Stimulated activated CD8-positive, alpha-beta memory T cell treated with anti-CD3 and anti-CD28 coated beads, Interleukin-12 subunit alpha, Interleukin-12 subunit beta, amount 100 ng/mL, for 24 hours (primary cell): ENCODE data around the gene CTNNA3.
A peak's percentile ranks its signal among the peaks of the same experiment; 100 is the strongest.

Experiments used
- DNase-seq: peaks from one replicate; pipeline ENCODE4 v3.0.0-alpha.2; 2020; ENCODE audit errors: extremely low read depth

Gene CTNNA3

DNA sequence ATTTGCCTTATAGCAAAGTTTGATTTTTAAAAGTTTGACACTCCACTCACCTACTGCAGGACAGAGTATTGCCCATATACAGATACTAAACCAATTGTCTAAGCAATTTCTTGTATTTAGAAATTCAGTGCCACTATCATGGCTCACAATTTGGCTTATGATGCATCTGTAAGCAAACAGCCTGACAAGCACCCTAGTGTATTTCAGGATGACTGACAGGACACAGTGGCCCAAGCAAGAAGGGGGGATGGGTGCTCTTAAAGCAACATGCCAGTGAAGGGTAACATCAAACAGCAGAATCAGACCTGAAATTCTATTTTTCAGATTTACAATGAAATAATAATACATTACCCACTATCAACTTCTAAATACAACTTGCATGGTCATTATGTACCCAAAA, 30.5 kb downstream of the CTNNA3 start:
- no peak for DNase-seq

DNA sequence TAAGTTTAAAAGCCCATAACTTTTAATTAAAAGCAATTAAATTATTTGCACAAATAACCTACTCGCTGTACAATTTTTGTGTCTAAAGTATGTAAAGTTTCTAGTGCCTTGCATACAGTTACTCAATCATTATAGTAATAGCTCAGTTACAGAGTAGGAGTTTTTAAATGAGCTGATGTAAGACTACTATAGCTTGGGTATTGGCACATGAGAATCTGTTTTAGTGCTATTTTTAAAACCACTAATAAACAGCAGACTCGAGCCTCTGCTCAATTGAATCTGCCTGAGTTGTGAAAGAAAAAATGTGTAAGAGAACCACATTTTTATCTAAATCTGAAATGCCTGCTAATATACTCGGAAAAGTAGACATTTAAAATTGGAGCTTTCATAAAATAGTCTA, 31.1 kb downstream of the CTNNA3 start:
- DNase-seq = no peak

DNA sequence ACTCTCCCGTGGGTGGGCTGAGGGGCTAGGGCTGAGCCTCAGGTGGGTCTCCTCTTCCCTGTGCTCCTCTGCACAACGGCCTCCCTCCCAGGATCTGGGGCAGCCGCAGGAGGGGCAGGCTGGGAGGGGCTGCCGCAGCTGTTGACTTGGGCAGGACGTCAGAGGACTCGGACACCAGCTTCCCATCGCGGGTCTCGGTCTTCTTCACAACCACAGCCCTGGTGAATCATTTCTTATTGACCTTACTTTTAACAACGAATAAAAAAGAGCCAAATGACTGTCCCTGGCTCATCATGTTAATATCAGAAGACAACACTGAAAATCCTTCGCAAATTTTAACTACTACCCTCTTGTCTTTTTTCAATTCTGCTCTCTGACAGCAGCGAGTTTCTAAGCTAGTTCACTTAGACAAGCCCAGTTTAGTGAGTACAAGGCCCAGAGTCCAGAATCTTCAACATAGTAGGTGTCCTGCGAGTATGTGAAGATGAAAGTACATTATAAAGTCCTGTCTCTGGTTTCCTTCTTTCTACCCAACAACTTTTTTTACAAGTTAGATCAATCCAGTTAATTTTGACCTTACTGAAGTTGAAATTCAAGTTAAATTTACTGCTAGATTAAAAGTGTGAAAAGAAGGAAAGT, 32.4 kb downstream of the CTNNA3 start:
- DNase-seq = no peak

DNA sequence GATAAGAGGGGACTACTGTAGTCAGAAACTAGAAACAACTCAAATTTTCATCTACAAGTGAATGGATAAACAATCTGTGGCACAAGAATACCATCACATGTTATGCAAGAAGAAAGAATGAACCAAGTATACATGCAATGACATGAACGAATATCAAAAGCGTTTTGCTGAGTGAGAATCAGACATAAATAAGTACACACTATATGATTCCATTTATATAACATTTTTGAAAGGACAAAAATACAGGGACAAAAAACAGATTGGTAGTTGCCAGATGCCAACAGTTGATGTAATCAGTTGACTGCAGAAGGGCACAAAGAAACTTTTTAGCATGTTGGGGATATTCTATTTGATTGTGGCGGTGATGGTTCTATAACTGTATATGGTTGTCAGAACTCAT, 33.6 kb downstream of the CTNNA3 start:
- no peak for DNase-seq

DNA sequence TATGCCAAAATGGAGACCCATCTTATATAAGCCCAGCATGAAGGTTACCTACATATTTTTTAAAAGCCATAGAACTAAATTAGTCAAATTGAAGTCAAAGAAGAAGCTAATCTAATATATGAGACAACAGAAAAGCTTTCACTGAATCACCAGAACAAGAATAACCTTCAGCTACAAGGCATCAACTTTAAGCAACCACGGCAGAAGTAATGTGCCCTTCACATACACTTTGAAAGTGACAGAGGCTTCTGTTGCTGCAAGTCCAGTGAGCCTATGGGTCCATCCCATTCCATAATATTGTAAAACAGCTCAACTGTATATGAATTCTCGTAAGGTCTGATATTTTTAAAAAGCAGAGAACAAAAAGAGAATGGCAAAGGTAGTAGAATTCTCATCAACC, 36.5 kb downstream of the CTNNA3 start:
- DNase-seq = no peak

DNA sequence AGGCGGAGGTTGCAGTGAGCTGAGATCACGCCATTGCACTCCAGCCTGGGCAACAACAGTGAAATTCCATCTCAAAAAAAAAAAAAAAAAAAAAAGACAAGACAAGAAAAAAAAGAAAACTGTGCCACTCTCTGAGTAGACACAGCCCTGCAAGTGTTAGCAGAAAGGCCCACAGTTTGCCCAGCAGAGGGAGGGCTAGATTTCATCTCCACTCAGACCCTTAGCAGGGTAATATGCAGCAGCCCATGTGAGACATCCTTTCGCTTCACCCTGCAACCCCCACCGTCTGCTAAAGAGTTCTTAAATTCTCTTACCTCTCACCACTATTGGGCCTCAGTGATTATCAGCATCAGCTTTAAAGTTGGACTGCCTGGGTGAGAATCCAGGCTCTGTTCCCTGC, 38.2 kb downstream of the CTNNA3 start:
- DNase-seq = no peak

DNA sequence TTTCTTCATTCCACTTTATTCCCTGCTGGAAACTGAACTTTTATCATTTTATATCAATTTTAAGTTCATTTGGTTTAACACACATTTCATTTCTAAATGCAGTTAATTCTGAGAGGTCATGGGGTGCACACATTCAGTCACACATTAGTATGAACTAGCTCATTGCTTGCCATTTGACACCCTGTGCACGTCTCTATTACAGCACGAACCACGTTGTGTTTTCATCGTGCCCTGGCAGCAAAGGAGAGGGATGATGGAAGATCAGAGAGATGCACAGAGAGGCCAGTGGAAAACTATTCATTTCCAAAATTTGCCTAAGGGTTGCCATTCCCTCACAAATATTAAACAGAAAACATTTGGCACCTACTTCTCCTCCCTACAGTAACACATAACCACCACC, 45.4 kb downstream of the CTNNA3 start:
- DNase-seq = no peak

DNA sequence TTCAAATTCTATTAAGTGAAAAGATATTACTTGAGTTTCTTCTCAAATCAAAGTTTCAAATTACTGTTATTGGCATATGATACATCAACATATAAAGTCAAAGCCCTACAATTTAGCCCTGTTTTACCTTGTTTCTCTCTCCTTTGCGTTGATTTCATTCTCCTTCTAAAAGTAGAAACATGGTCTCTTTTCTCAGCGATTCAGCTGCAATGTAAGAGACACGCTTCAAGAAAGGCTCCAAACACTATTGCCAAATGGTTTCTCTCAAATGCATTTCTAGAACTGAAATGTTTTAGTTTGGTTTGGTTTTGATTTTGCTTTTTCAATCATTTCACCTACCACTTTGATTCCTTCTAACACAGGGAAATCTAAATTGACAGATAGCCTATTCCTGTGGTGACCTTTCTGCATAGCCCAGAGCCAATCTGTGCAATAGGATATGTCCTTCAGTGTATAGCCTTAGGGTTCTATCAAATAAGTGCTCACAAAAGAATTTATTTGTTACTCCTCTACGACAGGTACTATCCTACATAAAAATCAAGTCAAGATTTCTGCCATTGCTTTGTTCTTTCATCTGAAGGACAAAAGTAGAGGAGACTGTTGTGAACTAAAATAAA, 47.3 kb downstream of the CTNNA3 start:
- DNase-seq = no peak

DNA sequence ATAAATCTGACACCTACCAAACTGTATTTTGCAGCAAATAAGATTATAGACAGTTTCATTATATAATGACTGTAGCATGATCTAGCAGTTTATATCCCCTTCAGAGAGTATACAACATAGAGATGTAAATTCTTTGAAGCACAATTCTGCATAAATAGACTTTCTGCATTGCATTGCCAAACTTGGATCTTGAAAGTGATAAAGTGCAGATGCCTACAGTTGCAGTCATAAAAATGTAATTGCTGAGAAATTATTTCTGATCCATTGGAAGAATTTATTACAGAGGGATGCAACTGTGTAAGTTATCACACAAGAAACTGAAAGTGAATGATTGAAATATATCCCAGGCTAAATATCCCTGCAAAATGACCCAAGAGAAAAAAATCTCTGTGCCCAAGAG, 65.1 kb downstream of the CTNNA3 start:
- no peak for DNase-seq

DNA sequence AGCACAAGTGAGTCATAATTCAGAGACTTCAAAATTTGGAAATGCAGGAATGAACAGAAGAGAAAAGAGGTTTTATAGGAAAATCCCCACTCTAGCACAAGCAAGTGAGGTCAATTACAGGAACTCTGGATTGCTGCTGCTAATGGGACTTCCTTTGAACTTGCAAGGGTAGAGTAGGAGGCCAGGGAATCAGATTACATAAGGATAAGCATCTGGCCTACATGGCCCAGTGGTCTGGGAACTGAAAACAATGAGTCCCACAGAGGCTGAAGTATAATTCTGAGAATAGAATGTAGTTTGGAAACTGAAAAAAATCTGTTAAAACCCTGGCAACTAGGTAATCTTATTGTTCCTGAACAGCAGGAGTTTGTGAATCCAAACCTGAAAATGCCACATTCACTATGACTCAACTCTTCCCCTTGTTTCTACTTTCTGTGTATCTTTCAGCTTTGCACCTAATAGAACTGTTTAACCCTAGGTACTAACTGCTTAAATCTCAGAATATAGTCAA, 66.5 kb downstream of the CTNNA3 start:
- no peak for DNase-seq

DNA sequence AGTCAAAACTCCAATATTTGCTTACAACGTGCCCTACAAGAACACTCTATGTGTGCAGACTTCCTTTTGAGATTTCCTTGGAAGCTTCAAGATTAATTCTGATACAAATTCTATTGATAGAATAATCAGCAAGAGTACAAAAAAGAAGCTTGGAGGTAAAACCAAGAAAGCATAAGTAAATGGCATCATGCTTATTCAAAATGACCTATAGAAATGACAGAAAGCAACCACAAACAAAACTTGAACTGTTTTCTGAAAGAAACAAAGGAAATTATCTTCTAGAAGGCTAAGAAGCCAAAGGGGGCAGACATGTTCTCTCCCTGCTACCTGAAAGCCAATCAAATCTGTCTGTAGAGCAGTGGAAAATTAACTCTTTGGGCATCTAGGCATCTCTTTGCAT, 73.0 kb downstream of the CTNNA3 start:
- no peak for DNase-seq

DNA sequence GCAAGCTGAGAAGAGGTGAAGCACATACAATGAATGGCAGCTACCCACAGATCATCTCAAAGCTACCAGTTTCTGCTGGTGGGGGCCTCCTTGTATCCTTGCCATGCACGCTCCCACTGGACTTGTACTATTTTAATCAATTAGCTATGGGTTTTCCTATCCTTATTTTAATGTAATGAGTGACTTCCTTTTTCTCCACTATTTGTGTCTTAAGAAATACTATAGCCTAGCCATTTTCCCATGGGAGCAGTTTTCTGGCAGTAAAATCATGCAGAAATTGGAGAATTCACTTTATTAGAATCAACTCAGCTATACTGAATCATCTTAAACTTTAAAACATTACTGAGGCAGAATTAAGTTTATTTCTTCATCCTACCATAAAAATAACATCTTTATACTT, 73.5 kb downstream of the CTNNA3 start:
- DNase-seq = no peak

DNA sequence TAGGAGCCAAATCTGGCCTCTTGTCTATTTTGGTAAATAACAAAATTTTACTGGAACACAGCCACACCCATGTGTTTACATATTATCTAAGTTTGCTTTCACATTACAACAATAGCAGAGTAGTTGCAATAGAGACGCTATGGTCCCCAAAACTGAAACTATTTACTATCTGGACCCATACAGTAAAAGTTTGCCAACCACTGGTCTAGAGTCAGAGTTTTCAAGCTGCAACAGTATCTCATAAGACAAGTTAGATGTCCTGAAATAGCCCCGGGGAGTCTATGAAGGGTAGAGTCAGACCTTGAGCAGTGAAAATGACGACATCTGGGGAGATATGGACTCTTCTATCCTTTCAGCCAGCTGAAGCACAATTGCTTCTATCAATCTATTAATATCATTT, 74.2 kb downstream of the CTNNA3 start:
- DNase-seq = no peak

DNA sequence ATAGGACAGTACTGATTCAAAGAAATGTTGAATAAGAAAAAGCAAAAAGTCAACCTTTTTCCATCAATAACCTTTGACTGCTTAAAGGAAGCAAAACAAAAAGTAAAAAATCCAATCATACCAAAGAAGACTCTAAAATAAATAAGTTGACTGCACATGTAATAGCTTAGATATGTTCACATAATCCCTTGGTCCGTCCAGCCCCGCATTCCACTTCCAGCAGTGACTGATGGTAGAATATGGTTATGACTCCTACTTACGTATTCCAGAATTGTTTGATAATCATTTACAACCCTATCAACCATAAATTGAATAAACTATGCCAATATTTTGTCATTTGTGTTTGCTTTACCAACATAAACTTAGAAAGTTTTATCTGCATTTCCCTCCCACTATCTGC, 77.9 kb downstream of the CTNNA3 start:
- no peak for DNase-seq

DNA sequence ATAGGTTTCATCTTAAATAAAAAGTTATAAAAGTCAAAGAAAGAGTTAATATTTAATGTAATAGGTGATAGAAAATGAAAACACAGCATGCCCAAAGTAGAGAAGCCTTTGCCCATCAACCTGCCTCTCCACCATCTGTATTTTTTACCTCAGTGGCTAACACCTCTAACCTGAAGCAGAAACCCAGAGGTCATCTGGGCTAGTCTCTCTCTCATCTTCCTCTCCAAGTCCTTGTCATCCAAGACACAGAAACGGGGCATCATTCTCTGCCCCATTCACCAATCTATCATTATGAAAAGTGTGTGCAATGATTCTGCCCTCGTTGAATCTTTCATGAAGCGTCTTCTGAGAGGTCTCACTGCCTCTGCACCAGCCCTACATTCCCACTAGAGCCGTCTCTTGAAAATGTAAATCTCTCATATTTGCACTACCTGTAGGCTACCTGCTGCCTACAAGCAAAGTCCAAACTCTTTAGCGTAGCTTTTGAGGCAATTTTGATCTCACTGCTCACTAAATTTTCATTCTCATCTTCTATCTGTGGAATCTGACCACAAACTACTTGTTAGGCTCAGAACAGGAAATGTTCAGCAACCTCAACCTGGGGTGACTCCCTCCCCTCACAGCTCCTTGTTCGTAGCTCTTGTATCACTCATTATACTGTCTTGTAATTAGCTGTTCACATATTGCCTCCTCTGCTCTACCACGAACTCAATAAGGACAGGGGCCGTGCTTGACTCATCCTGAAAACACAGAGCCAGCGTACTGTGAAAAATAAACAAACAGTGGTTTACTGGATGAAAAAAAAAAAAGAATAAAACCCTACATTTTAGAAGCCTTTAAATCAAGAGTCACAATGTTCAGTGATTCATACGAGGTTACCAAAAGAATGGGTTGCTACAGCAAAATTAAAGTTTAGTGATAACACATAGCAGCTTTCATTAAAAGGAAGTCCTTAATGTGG, 83.1 kb downstream of the CTNNA3 start:
- DNase-seq = peak; percentile 15

DNA sequence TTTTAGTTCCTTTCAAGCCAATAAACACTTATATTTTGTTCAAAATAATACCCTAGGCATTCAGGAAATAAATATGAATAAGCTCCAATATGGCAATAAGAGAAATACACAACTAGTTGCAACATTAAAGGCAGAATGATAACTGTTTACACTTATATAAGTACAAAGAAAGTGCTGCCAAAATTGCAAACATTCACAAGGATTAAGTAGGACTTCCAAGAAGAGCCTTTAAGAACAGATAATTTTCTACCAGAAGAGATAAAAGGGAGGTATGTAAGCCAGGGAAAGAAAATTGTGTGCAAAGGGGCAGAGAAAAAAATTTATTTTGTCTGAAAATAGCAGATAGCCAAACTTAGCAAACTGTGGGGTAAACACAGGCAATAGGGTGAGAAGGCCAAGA, 83.8 kb downstream of the CTNNA3 start:
- DNase-seq = no peak

DNA sequence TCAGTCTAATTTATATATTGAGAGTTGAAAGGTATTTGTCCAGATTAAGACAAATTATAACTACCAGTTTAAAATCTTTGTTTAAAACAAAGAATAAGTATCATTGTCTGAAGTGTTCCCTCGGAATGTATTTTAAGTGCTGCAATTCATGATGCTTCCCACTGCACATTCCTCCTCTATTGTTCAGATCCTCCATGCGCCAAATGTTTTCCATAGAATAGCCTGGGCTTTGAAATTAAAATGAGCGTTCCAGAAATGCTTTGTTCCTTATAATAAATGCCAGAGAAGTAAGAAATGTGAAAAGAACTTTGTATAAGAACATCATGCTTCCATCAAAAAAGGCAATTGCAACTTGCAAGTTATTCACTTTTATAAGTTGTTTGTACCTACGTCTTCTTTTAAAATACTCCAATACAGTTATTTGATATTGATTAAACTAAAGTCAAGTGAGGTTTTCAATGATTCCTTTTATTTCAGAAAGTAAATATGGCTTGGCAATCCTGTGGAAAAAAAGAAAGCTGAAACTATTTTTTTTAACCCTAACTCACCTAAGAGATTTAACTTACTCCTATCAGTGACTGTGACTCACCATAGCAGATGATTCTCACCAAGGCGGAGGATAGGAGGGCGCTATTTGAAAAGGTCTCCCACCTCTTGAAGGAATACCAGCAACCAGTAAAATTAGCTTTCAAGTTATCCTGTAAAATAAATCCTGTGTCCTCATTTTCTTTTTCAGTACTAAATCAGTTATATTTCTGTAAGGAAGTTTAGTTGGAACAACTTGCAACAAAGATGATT, 85.8 kb downstream of the CTNNA3 start:
- DNase-seq = no peak

DNA sequence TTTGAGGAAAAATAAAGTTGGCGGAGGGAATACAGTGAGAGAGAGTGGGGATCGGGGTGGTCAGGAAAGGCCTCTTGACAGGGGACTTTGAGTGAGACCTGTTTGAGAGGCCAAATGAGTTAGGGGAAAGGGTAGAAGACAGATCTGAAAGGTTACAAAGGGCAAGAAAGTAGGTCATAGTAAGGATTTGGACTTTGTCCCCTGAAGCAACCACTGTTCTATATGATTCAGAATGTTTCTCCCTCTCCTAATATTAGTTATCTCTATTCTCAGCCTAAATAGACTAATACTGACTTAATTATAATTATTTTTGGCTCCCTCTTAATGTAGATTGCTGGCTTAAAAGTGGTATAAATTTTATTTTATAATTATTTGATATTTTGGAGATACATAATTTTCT, 88.0 kb downstream of the CTNNA3 start:
- no peak for DNase-seq

DNA sequence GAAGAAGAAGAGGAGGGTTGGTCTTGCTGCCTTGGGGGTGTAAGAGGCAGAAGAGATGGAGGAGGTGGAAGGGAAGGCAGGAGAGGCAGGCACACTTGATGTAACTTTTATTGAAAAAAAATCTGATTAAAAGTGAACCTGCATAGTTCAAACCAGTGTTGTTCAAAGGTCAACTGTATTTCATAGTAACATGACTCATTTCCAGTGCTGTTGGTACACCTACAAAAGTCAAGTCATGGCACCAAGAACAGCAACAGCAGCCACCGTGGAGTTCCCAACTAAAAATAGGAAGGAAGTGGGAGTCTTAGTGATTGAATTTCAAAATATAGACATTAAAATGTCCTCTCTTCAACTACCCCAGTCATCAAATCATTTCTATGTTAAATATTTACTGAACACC, 88.5 kb downstream of the CTNNA3 start:
- no peak for DNase-seq

DNA sequence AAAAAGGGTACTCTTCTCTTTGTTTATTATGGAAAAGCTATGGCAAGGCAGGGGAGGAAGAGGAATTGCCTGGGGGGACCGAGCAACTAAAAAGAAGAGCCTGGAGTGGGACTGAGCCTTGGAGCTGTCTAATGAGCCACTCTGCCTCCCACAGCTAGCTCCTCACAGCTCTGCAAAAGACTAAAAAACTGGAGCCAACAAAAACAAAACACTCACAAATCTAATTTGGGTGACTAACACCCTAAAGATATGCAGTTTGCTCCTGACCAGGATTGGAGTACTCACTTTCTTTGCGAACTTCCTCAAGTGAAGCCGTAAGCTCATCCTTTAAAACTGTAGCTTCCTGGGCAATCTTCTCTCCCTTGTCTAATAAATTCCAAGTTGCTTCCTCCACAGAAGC, 89.4 kb downstream of the CTNNA3 start:
- no peak for DNase-seq

DNA sequence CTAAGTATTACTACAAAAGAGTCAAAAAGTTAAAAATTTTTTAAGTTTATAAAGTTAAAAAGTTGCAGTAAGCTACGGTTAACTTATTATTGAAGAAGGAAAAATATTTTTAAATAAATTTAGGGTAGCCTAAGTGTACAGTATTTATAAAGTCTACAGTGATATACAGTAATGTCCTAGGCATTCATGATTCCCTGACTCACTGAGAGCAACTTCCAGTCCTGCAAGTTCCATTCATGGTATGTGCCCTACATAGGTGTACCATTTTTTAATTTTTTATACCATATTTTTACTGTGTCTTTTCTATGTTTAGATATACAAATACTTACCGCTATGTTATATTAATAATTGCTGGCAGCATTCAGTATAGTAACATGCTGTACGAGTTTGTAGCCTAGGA, 92.3 kb downstream of the CTNNA3 start:
- DNase-seq = no peak

DNA sequence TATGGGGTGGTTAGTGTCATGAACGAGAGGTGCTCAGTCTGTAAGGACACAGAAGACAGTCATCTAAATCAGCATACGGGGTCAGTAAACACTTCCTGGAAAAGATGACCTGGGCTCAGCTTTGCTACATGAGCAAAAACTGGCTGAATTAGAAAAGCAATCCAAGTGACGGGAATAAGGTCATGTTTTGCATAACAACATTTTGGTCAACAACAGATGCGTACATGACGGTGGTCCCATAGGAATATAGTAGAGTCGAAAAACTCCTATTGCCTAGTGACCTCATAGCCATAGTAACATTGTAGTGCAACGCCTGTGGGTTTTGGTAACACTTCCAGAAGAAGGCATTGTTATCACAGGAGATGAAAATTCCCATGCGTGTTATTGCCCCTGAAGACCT, 92.9 kb downstream of the CTNNA3 start:
- DNase-seq = no peak
